Tibial artery (tissue), 4 donors: ENCODE data around the gene LHPP.
A peak's percentile ranks its signal among the peaks of the same experiment; 100 is the strongest.

ENCODE experiments used
- DNase-seq, 2 donors: peaks; one replicate each; pipeline ENCODE4 v3.0.0-alpha.2; 2019
- H3K27ac ChIP-seq, 2 donors: fragments of 200-600 bp; sonication (generic) in 1 of 2; 1 replicate in 1 of 2; 2 replicates in 1 of 2; pipeline ENCODE4 v1.5.1; 2018 to 2019; ENCODE audit warnings: mild to moderate bottlenecking in 1 of 2
- H3K27me3 ChIP-seq, 2 donors: fragments of 200-600 bp; sonication (generic) in 1 of 2; one replicate each; pipeline versions ENCODE4 v1.5.1 to v1.6.0; 2016 to 2019
- H3K36me3 ChIP-seq, 3 donors: fragments of 200-600 bp; sonication (generic) in 2 of 3; one replicate each; pipeline ENCODE4 v1.5.1; 2016 to 2019; ENCODE audit warnings: mild to moderate bottlenecking in 2 of 3
- H3K4me1 ChIP-seq, 4 donors: fragments of 200-600 bp; sonication (generic) in 2 of 4; 1 replicate in 3 of 4; 2 replicates in 1 of 4; pipeline ENCODE4 v1.5.1; 2016 to 2019
- H3K4me3 ChIP-seq, 2 donors: fragments of 200-600 bp; sonication (generic) in 1 of 2; 1 replicate in 1 of 2; 2 replicates in 1 of 2; pipeline ENCODE4 v1.5.1; 2018 to 2019; ENCODE audit warnings: mild to moderate bottlenecking in 2 of 2
- H3K9me3 ChIP-seq, 3 donors: fragments of 200-600 bp; sonication (generic) in 1 of 3; one replicate each; pipeline ENCODE4 v1.5.1; 2016 to 2019
- intact Hi-C: fragments of 100-400 bp; cut with DNase I; formaldehyde crosslinking; loops from one replicate; pipeline ENCODE4 v1.15.0; 2023; ENCODE audit warnings: low total_unique reads
- TF ChIP-seq, protein P1 (sequence below), 2 experiments: fragments of 200-600 bp in 1 of 2; fragments of 450-650 bp in 1 of 2; IDR thresholded peaks; one replicate each; pipeline ENCODE4 v1.5.1; 2017 to 2019; ENCODE audit warnings: antibody characterized with exemption in 2 of 2, mild to moderate bottlenecking in 1 of 2, moderate library complexity in 1 of 2

The LHPP gene

DNA sequence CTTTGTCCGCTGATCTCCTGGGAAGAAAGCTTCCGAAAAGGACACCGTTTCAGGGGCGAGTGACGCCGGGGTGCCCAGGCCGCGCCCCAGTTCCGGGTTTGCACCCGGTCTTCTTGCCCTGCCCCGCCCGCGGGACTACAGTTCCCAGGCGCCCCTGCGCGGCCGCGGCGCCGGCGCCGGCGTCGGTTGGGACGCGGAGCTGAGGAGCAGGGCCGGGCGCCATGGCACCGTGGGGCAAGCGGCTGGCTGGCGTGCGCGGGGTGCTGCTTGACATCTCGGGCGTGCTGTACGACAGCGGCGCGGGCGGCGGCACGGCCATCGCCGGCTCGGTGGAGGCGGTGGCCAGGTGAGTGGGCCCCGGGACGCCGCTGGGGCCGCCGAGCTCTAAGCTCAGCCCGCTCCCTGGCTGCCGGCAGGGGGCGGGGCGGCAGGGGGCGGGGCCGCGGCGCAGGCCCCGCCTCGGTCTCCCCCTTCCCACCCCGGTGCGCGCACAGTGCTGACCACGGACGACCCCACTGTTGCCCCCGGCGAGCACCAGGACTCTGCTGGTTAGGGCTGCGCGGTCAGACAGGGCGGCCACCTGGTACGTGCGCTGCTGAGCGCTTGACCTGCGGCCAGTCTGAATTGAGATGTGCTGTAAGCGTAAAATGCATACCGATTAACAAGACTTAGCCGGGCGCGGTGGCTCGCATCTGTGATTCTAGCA lies at the start of gene LHPP:
Gene LHPP (plus strand): TSS at position 182 of the 706 bp plus-strand sequence. CDS start 40 bp downstream, at position 222.
- peak; percentile 84 to 90 for DNase-seq
- no peaks in the 10 kb centered on the region for H3K9me3 ChIP-seq
- TF ChIP-seq, protein P1, sequence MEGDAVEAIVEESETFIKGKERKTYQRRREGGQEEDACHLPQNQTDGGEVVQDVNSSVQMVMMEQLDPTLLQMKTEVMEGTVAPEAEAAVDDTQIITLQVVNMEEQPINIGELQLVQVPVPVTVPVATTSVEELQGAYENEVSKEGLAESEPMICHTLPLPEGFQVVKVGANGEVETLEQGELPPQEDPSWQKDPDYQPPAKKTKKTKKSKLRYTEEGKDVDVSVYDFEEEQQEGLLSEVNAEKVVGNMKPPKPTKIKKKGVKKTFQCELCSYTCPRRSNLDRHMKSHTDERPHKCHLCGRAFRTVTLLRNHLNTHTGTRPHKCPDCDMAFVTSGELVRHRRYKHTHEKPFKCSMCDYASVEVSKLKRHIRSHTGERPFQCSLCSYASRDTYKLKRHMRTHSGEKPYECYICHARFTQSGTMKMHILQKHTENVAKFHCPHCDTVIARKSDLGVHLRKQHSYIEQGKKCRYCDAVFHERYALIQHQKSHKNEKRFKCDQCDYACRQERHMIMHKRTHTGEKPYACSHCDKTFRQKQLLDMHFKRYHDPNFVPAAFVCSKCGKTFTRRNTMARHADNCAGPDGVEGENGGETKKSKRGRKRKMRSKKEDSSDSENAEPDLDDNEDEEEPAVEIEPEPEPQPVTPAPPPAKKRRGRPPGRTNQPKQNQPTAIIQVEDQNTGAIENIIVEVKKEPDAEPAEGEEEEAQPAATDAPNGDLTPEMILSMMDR (IDR thresholded peaks at IDR 0.05), result peak; percentile 50 to 57
- H3K4me3 ChIP-seq, result peak within 1 kb of the TSS; percentile 63 to 77
- intact Hi-C loops, result loop anchor here (2.0 kb wide), 1 partner anchor 41 kb away; no protein-coding TSS in a partner anchor
- peaks cover 0 to 6% (median 0%) of the 10 kb centered on the region in 4 donors for H3K4me1 ChIP-seq
- H3K27me3 ChIP-seq, result peaks cover 0 to under 1% of the 10 kb centered on the region in 2 donors
- H3K27ac ChIP-seq, result peak within 1 kb of the TSS; percentile 70 to 83
- H3K36me3 ChIP-seq, result no peaks in the 10 kb centered on the region

DNA sequence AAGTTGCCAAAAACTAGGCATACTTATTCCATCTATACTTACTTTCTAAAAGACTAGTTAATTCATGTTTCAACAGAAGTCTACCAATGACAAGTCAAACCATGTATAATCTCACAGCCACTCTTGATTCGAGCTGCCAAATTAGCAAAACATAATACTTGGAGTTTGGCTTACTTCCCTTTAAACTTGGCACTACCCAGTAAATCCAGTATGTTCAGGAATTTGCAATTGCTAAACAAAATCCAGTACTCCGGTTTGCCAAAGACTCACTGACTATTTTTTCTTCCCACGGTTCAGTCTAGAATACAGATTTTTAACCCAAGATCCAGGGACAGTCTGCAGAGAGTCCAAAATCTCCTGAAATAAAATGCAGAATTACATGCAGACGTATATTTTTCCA lies 47.5 kb upstream of the LHPP start:
- intact Hi-C loops, result loop anchor here (10.0 kb wide), 1 partner anchor 321 kb away; no protein-coding TSS in a partner anchor
- no peaks in the 10 kb centered on the region for H3K9me3 ChIP-seq
- no peak for DNase-seq
- TF ChIP-seq, protein P1 (IDR thresholded peaks at IDR 0.05), result no peak
- H3K27me3 ChIP-seq, result no peaks in the 10 kb centered on the region
- H3K27ac ChIP-seq, result peak overlapping the region; percentile 59 to 68
- H3K36me3 ChIP-seq, result peaks cover 4 to 16% (median 6%) of the 10 kb centered on the region in 3 donors
- H3K4me1 ChIP-seq, result peaks cover 0 to 49% (median 42%) of the 10 kb centered on the region in 4 donors
- peak overlapping the region in 1 of 2 donors; percentile 8 for H3K4me3 ChIP-seq

DNA sequence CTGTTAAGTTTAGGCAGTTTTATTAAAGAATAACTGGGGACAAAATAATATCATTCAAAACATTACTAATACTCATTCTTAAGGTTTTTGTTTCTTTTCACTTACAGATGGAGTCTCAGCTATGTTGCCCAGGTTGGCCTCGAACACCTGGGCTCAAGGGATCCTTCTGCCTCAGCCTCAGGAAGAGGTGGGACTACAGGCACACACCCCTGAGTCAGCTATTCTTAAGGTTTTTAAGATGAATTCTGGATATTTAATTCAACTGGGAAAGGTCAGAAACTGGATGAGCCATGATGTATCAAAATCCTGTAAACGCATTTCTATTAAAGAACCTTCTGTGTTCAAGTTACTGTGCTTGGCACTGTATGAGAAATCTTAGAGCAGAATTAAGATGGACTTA lies 46.4 kb upstream of the LHPP start:
- Histone ChIP-seq H3K4me1 (peaks cover 0 to 51% (median 40%) of the 10 kb centered on the region in 4 donors), H3K36me3 (peaks cover 4 to 11% (median 6%) of the 10 kb centered on the region in 3 donors), H3K27me3 (peaks cover 0 to 4% of the 10 kb centered on the region in 2 donors), H3K9me3 (no peaks in the 10 kb centered on the region), H3K4me3 (peak overlapping the region; percentile 11 to 36), H3K27ac (peak overlapping the region; percentile 68 to 71)
- TF ChIP-seq, protein P1 (IDR thresholded peaks at IDR 0.05), result no peak
- no peak for DNase-seq
- intact Hi-C loops, result loop anchor here (10.0 kb wide), 1 partner anchor 320 kb away; no protein-coding TSS in a partner anchor

GRCh38 chr10:124416733-124417132 lies 44.9 kb upstream of the LHPP start:
- DNase-seq, result no peak
- TF ChIP-seq, protein P1 (IDR thresholded peaks at IDR 0.05), result no peak
- H3K9me3 ChIP-seq, result no peaks in the 10 kb centered on the region
- H3K36me3 ChIP-seq, result peaks cover 0 to 5% (median 0%) of the 10 kb centered on the region in 3 donors
- H3K27ac ChIP-seq, result peak overlapping the region; percentile 71 to 97
- intact Hi-C loops, result loop anchor here (10.0 kb wide), 1 partner anchor 318 kb away; no protein-coding TSS in a partner anchor
- peaks cover 0 to 51% (median 39%) of the 10 kb centered on the region in 4 donors for H3K4me1 ChIP-seq
- peak overlapping the region in 1 of 2 donors; percentile 79 for H3K4me3 ChIP-seq
- H3K27me3 ChIP-seq, result peaks cover 0 to 14% of the 10 kb centered on the region in 2 donors

DNA sequence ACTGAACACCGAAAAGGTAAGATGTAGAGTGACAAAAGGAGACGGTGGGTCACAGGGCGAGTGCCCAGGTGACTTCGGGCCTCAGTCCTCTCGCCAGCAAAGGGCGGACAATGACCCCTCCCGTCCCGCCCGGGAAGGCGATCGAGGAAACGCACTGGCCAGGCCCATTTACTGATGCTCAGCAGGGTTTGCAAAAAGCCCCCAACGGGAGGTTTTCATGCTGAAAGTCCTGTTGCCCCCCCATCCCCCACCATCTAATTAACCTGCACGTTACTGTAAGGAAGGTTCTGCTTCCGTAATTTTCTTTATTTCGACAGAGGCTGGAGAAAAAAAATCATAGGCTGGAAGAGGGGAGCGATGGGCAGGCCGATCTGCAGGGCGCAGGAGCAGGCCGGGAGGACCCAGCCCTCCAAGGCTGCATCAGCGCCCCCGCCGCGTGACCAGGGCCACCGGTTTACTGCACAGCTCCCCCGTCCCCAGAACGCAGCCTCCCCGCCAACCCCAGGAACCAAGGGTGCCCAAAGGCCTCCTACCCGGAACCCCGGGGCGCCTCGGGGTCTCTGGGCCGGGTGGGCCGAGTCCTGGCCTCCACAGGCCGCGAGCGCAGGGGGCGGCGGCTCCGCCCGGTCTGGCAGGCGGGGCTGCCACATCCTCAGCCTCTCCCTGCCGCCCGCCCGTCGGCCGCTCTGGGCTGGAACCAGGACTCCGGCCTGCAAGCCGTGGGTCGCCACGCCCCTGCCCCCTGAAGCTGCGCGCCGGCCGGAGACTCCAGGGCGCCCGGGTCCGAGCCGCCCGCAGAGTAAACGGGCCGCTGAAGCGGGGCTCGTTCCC lies 43.5 kb upstream of the LHPP start:
- TF ChIP-seq, protein P1 (IDR thresholded peaks at IDR 0.05), result no peak
- H3K9me3 ChIP-seq, result no peaks in the 10 kb centered on the region
- no peaks in the 10 kb centered on the region for H3K36me3 ChIP-seq
- peaks cover 0 to 51% (median 39%) of the 10 kb centered on the region in 4 donors for H3K4me1 ChIP-seq
- peak overlapping the region; percentile 79 to 92 for H3K4me3 ChIP-seq
- peaks cover 0 to 18% of the 10 kb centered on the region in 2 donors for H3K27me3 ChIP-seq
- peak overlapping the region; percentile 97 for H3K27ac ChIP-seq
- peak; percentile 49 to 78 for DNase-seq
- intact Hi-C loops, result loop anchor here (10.0 kb wide), 1 partner anchor 317 kb away; no protein-coding TSS in a partner anchor
